H1 (cell line): Measurements from ENCODE around the gene KDF1. TPM values are rescaled to one million over a fixed set of nuclear protein-coding genes. Genes with fewer than 3 reads are reported as not detected.

Experiments
- BRCA1 ChIP-seq: IDR thresholded peaks from 2 replicates; pipeline ENCODE4 v1.6.1; 2012; ENCODE audit warnings: low read depth, low read length, improper control_type of control experiment
- CEBPB ChIP-seq: IDR thresholded peaks from 2 replicates; pipeline ENCODE4 v1.6.1; 2012; ENCODE audit warnings: low read depth, low read length
- E2F6 ChIP-seq: IDR thresholded peaks from 2 replicates; pipeline ENCODE4 v1.6.1; 2012; ENCODE audit warnings: inconsistent platforms
- EGR1 ChIP-seq: IDR thresholded peaks from 2 replicates; pipeline ENCODE4 v1.6.1; 2011; ENCODE audit warnings: low read depth, low read length, borderline replicate concordance
- EP300 ChIP-seq, 2 experiments: IDR thresholded peaks; 1 replicate in 1 of 2; 2 replicates in 1 of 2; pipeline ENCODE4 v1.6.1; 2011 to 2012; ENCODE audit warnings: low read depth in 2 of 2, low read length in 2 of 2, mild to moderate bottlenecking in 2 of 2, borderline replicate concordance in 1 of 2, inconsistent platforms in 1 of 2, moderate library complexity in 1 of 2
- GABPA ChIP-seq: IDR thresholded peaks from 2 replicates; pipeline ENCODE4 v1.6.1; 2011; ENCODE audit warnings: mild to moderate bottlenecking, low read length, moderate library complexity, borderline replicate concordance; ENCODE audit not compliant: insufficient read depth
- HDAC2 ChIP-seq, 2 experiments: fragments of 300-600 bp in 1 of 2; sonication (generic) in 1 of 2; IDR thresholded peaks; 2 replicates each; pipeline ENCODE4 v1.6.1; 2011 to 2012; ENCODE audit warnings: low read depth in 2 of 2, low read length in 2 of 2, mild to moderate bottlenecking in 2 of 2, moderate library complexity in 2 of 2, borderline replicate concordance in 1 of 2, inconsistent platforms in 1 of 2
- MAFK ChIP-seq: IDR thresholded peaks from 2 replicates; pipeline ENCODE4 v1.6.1; 2012; ENCODE audit warnings: low read depth, mild to moderate bottlenecking, improper control_type of control experiment, low read length
- NANOG ChIP-seq: IDR thresholded peaks from 2 replicates; pipeline ENCODE4 v1.6.1; 2011; ENCODE audit warnings: low read length, low read depth, mild to moderate bottlenecking, inconsistent platforms; ENCODE audit not compliant: insufficient read depth, poor library complexity, severe bottlenecking
- RBBP5 ChIP-seq: IDR thresholded peaks from 2 replicates; pipeline ENCODE4 v1.7.1; 2012; ENCODE audit warnings: low read depth, mild to moderate bottlenecking, inconsistent platforms, low read length, moderate library complexity, borderline replicate concordance
- RFX5 ChIP-seq: IDR thresholded peaks from 2 replicates; pipeline ENCODE4 v1.6.1; 2011; ENCODE audit warnings: low read depth, low read length, improper control_type of control experiment, borderline replicate concordance
- SAP30 ChIP-seq: fragments of 300-600 bp; sonication (generic); IDR thresholded peaks from 2 replicates; pipeline ENCODE4 v1.7.1; 2012; ENCODE audit warnings: low read length, moderate library complexity, mild to moderate bottlenecking, inconsistent platforms; ENCODE audit not compliant: insufficient read depth, insufficient replicate concordance
- SIX5 ChIP-seq: IDR thresholded peaks from 2 replicates; pipeline ENCODE4 v1.6.1; 2011; ENCODE audit warnings: mild to moderate bottlenecking, low read depth, low read length
- polyA plus RNA-seq, 7 experiments: library from polyadenylated mRNA; depleted of rRNA in 3 of 7; stranded (reverse) in 5 of 7; unstranded in 2 of 7; fragments of >200 nt in 5 of 7; fragments of 200-250 nt in 2 of 7; gene quantifications; 1 replicate in 5 of 7; 2 replicates in 1 of 7; 4 replicates in 1 of 7; pipeline versions ENCODE4 v1.2.1 to v1.2.3, GENCODE V29; 2011 to 2013; ENCODE audit warnings: missing spikeins in 2 of 7, mixed read lengths in 2 of 7
- total RNA-seq: library from RNA; stranded (reverse); fragmentation: NEBNext Ultra II Directional; extraction: Animal tissue kit (Norgen Biotek cat#: 25700); gene quantifications from 2 replicates; pipeline ENCODE4 v1.2.1, GENCODE V29; 2021

KDF1 gene
- total and polyA plus RNA-seq, 2 of the 8 experiments (the other 6 are each of a cell fraction or from before 2014, with no cell fraction given): 16.9 to 37.5 TPM

DNA sequence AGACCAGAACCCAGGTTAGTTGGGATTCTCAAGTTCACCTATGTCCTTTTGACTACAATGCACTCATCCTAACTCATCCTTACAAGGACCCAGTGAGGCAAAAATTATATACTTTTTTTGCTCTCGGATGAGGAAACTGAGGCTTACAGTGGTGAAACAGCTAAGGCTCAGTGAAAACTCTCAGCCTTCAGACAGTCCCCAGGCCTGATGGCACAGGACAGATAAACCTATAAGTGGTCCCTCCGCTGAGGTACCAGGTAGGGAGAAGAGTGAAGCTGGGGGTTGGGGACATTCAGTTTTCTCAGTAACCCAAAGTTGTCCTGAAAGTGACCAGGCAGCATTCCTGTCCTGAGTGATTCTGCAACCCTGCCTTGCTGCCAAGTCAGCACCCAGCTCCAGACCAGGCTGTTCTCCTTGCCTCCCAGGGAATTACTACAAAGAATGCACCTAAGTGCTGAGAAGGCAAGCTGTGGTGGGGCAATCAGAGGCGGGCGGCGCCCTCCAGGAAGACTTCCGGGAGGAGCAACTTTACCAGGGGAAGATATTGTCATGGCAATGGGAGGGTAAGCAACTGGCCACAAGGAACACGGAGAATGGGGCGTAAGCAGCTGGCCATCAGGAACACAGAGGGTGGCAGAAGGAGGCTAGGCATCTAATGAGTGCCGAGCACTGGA lies 47.8 kb upstream of the KDF1 start (continued):
- TF ChIP-seq E2F6 (no peak), CEBPB (peak; percentile 79), RFX5 (no peak), BRCA1 (no peak; the same call in 1 of the 2 replicates), NANOG (peak; percentile 62), SIX5 (no peak), GABPA (no peak), SAP30 (no peak), HDAC2 (IDR thresholded peaks at IDR 0.05; ENCODE audit: borderline replicate concordance in 1 of 2, low read depth in 2 of 2, low read length in 2 of 2) (0 out of 4 replicates have a peak, but pooled peaks of 1 of the 2 experiments have one; percentile 13), RBBP5 (peak; percentile 69), MAFK (peak; percentile 43; the same call in 1 of the 2 replicates), EGR1 (no peak), EP300 (IDR thresholded peaks at IDR 0.05; ENCODE audit: borderline replicate concordance in 1 of 2, low read depth in 2 of 2, low read length in 2 of 2) (peak in 1 of 2 experiments; percentile 63; a peak in 1 of 3 replicates)
